HEK293 (cell line): ENCODE results near the gene C2orf74.

ENCODE experiments used
- CTCF ChIA-PET: fragments of 350-600 bp; formaldehyde crosslinking; extraction: SDS; loops from one replicate; lab custom pipeline; 2021; ENCODE audit warnings: antibody characterized with exemption; lab: Yijun Ruan, JAX
- POLR2A ChIA-PET: fragments of 300-600 bp; formaldehyde crosslinking; extraction: SDS; loops from one replicate; lab custom pipeline; 2020; ENCODE audit warnings: antibody characterized with exemption, inconsistent platforms; lab: Yijun Ruan, JAX
- H3K27ac ChIP-seq: fragments of 200-500 bp; sonication (Bioruptor generic); 2 replicates; pipeline ENCODE4 v1.5.1; 2014; ENCODE audit warnings: low read depth, low read length, control low read depth, inconsistent platforms; ENCODE audit errors: extremely low read depth
- H3K36me3 ChIP-seq, 2 experiments: fragments of 200-500 bp in 1 of 2; sonication (Bioruptor generic) in 1 of 2; 1 replicate in 1 of 2; 2 replicates in 1 of 2; pipeline ENCODE4 v1.5.1; 2014 to 2017; ENCODE audit warnings: inconsistent platforms in 2 of 2, low read length in 2 of 2; ENCODE audit not compliant: control insufficient read depth in 2 of 2, insufficient read depth in 1 of 2
- H3K4me1 ChIP-seq: fragments of 200-500 bp; sonication (Bioruptor generic); 2 replicates; pipeline ENCODE4 v1.5.1; 2014; ENCODE audit warnings: mild to moderate bottlenecking, low read length, inconsistent platforms; ENCODE audit not compliant: control insufficient read depth, insufficient read depth
- H3K4me3 ChIP-seq: 2 replicates; pipeline ENCODE4 v1.5.1; 2011; ENCODE audit warnings: low read depth, mild to moderate bottlenecking, control low read depth, low read length, moderate library complexity
- H3K9me3 ChIP-seq: fragments of 200-500 bp; sonication (Bioruptor generic); 2 replicates; pipeline ENCODE4 v1.5.1; 2014; ENCODE audit warnings: low read depth, low read length, inconsistent platforms; ENCODE audit not compliant: control insufficient read depth, insufficient read depth
- AEBP2 ChIP-seq: fragments of 450-650 bp; formaldehyde crosslinking; IDR thresholded peaks from 2 replicates; pipeline ENCODE4 v1.5.1; 2016; ENCODE audit warnings: missing biosample characterization, missing genetic modification characterization, borderline replicate concordance
- ATF2 ChIP-seq: fragments of 450-650 bp; formaldehyde crosslinking; IDR thresholded peaks from 2 replicates; pipeline ENCODE4 v1.5.1; 2016; ENCODE audit warnings: missing biosample characterization, missing genetic modification characterization, low read depth
- BCL11A ChIP-seq: fragments of 450-650 bp; formaldehyde crosslinking; IDR thresholded peaks from 2 replicates; pipeline ENCODE4 v1.5.1; 2016; ENCODE audit warnings: low read depth, missing biosample characterization, missing genetic modification characterization
- IKZF3 ChIP-seq: fragments of 450-650 bp; IDR thresholded peaks from 2 replicates; pipeline ENCODE4 v1.5.0; 2018; ENCODE audit warnings: missing biosample characterization, mild to moderate bottlenecking, missing genetic modification characterization, moderate library complexity
- KLF17 ChIP-seq: fragments of 450-650 bp; formaldehyde crosslinking; IDR thresholded peaks from 2 replicates; pipeline ENCODE4 v1.5.1; 2016; ENCODE audit warnings: missing biosample characterization, missing genetic modification characterization
- PBX3 ChIP-seq: sonication (generic); formaldehyde crosslinking; IDR thresholded peaks from 2 replicates; pipeline ENCODE4 v1.8.1; 2022; ENCODE audit warnings: mild to moderate bottlenecking, moderate library complexity, missing genetic modification reagents
- SETDB1 ChIP-seq: IDR thresholded peaks from one replicate; pipeline ENCODE4 v1.6.1; 2017; ENCODE audit warnings: mild to moderate bottlenecking, low read length, moderate library complexity, mixed read lengths; ENCODE audit not compliant: insufficient read length
- TRIM28 ChIP-seq: IDR thresholded peaks from 2 replicates; pipeline ENCODE4 v1.6.1; 2011; ENCODE audit warnings: low read length, control low read depth, borderline replicate concordance
- ZBTB8A ChIP-seq: fragments of 450-650 bp; formaldehyde crosslinking; IDR thresholded peaks from 2 replicates; pipeline ENCODE4 v1.5.1; 2016; ENCODE audit warnings: missing biosample characterization, missing genetic modification characterization
- ZNF175 ChIP-seq: fragments of 450-650 bp; formaldehyde crosslinking; IDR thresholded peaks from 2 replicates; pipeline ENCODE4 v1.5.1; 2016; ENCODE audit warnings: missing biosample characterization, missing genetic modification characterization
- ZNF24 ChIP-seq: fragments of 450-650 bp; formaldehyde crosslinking; IDR thresholded peaks from 2 replicates; pipeline ENCODE4 v1.5.1; 2016; ENCODE audit warnings: missing biosample characterization, missing genetic modification characterization
- ZNF280C ChIP-seq: fragments of 450-650 bp; formaldehyde crosslinking; IDR thresholded peaks from 2 replicates; pipeline ENCODE4 v1.5.1; 2016; ENCODE audit warnings: missing biosample characterization, missing genetic modification characterization
- ZNF335 ChIP-seq: fragments of 450-650 bp; formaldehyde crosslinking; conservative IDR thresholded peaks from 2 replicates; pipeline ENCODE4 v1.5.1; 2016; ENCODE audit warnings: missing biosample characterization, missing genetic modification characterization
- ZNF394 ChIP-seq: fragments of 450-650 bp; formaldehyde crosslinking; IDR thresholded peaks from 2 replicates; pipeline ENCODE4 v1.5.1; 2016; ENCODE audit warnings: missing biosample characterization, missing genetic modification characterization, mild to moderate bottlenecking, moderate library complexity, borderline replicate concordance
- ZNF501 ChIP-seq: fragments of 450-650 bp; formaldehyde crosslinking; IDR thresholded peaks from 2 replicates; pipeline ENCODE4 v1.5.1; 2016; ENCODE audit warnings: missing biosample characterization, missing genetic modification characterization
- ZNF529 ChIP-seq: fragments of 450-650 bp; formaldehyde crosslinking; IDR thresholded peaks from 2 replicates; pipeline ENCODE4 v1.5.1; 2017; ENCODE audit warnings: missing genetic modification characterization, missing biosample characterization; ENCODE audit not compliant: insufficient replicate concordance
- ZNF658 ChIP-seq: fragments of 450-650 bp; formaldehyde crosslinking; IDR thresholded peaks from 2 replicates; pipeline ENCODE4; 2016; ENCODE audit warnings: missing biosample characterization, missing genetic modification characterization
- ZNF704 ChIP-seq: fragments of 450-650 bp; formaldehyde crosslinking; IDR thresholded peaks from 2 replicates; pipeline ENCODE4 v1.5.1; 2016; ENCODE audit warnings: missing biosample characterization, missing genetic modification characterization
- ZXDB ChIP-seq: fragments of 450-650 bp; formaldehyde crosslinking; IDR thresholded peaks from 2 replicates; pipeline ENCODE4 v1.5.1; 2016; ENCODE audit warnings: missing biosample characterization, missing genetic modification characterization

C2orf74 gene

GRCh38 chr2:61157371-61158003 lies 4.5 kb upstream of the C2orf74 start:
- POLR2A ChIA-PET: interaction anchor here (1.0 to 3.4 kb wide), 2 partner anchors 13 to 19 kb away, joined by 4 to 10 read pairs; no protein-coding TSS in a partner anchor
- H3K4me1 ChIP-seq: no peaks in the 10 kb centered on the region
- no peaks in the 10 kb centered on the region for H3K9me3 ChIP-seq
- no peak for TF ChIP-seq ATF2 (tag by site-specific recombination)
- no peak for TF ChIP-seq ZNF394 (tag by site-specific recombination)
- TF ChIP-seq KLF17: no peak
- TF ChIP-seq TRIM28: no peak
- no peak for TF ChIP-seq ZNF529 (tag by site-specific recombination)
- no peak for TF ChIP-seq ZNF658 (tag by site-specific recombination)
- TF ChIP-seq PBX3: no peak
- no peak for TF ChIP-seq ZNF280C (tag by site-specific recombination)
- no peak for TF ChIP-seq ZNF704 (tag by site-specific recombination)
- TF ChIP-seq ZNF175 (tag by site-specific recombination): no peak
- no peak for TF ChIP-seq BCL11A (tag by site-specific recombination)
- TF ChIP-seq IKZF3 (tag by site-specific recombination): no peak
- TF ChIP-seq ZNF24 (tag by site-specific recombination): no peak
- TF ChIP-seq ZBTB8A (tag by site-specific recombination): no peak
- no peak for TF ChIP-seq ZNF501 (tag by site-specific recombination)
- no peak for TF ChIP-seq ZNF335
- no peak for TF ChIP-seq ZXDB (tag by site-specific recombination)
- H3K27ac ChIP-seq: no peak overlapping the region
- no peak overlapping the region for H3K4me3 ChIP-seq
- peaks cover 0 to 47% of the 10 kb centered on the region in 2 experiments; a peak in 1 of 3 replicates for H3K36me3 ChIP-seq
- CTCF ChIA-PET: no interaction called here

GRCh38 chr2:61158356-61158955 lies 3.5 kb upstream of the C2orf74 start:
- ChIA-PET POLR2A (no interaction called here), CTCF (no interaction called here)
- no peaks in the 10 kb centered on the region for H3K4me1 ChIP-seq
- no peak overlapping the region for H3K4me3 ChIP-seq
- peaks cover 0 to 54% of the 10 kb centered on the region in 2 experiments; a peak in 1 of 3 replicates for H3K36me3 ChIP-seq
- H3K27ac ChIP-seq: no peak overlapping the region
- no peaks in the 10 kb centered on the region for H3K9me3 ChIP-seq
- TF ChIP-seq SETDB1 (peak; percentile 25), AEBP2 (tag by site-specific recombination) (no peak)
